Measurements from ENCODE around the gene ARL17B. TPM values are rescaled to one million over a fixed set of nuclear protein-coding genes. Genes with fewer than 3 reads are reported as not detected.
"Not testable (repeated sequence)": the region's sequence is repeated elsewhere in the genome, so short reads cannot be mapped to it uniquely, and the experiment has no call there.

Gene ARL17B
- 13.4 TPM for polyA plus RNA-seq
- long read RNA-seq, donor 1, partial matches to known transcripts, result 0 of 3 reads
- long read RNA-seq, donor 1, other reads (novel, unspliced or antisense), result 0 of 3 reads
- long read RNA-seq, donor 2, partial matches to known transcripts, result 0 of 1 reads
- long read RNA-seq, donor 2, other reads (novel, unspliced or antisense), result 0 of 1 reads
- long read RNA-seq, donor 3, result 0 reads
- long read RNA-seq, donor 4, result 0 reads
- long read RNA-seq, donor 5, partial matches to known transcripts, result 0 of 5 reads
- long read RNA-seq, donor 5, other reads (novel, unspliced or antisense), result 0 of 5 reads
- long read RNA-seq, donor 6, partial matches to known transcripts, result 0 of 3 reads
- long read RNA-seq, donor 6, other reads (novel, unspliced or antisense), result 0 of 3 reads
- long read RNA-seq, donor 7, partial matches to known transcripts, result 0 of 3 reads
- long read RNA-seq, donor 7, other reads (novel, unspliced or antisense), result 0 of 3 reads
- long read RNA-seq, donor 8, transcript ARL17B-202 (4 exons, 743 nt), result major isoform, 5 of 7 reads
- long read RNA-seq, donor 8, partial matches to known transcripts, result 0 of 7 reads
- long read RNA-seq, donor 8, other reads (novel, unspliced or antisense), result 0 of 7 reads
- long read RNA-seq, donor 9, transcript ARL17B-202 (4 exons, 743 nt), result major isoform, 6 of 6 reads
- long read RNA-seq, donor 9, partial matches to known transcripts, result 0 of 6 reads
- long read RNA-seq, donor 9, other reads (novel, unspliced or antisense), result 0 of 6 reads
- long read RNA-seq, donor 10, partial matches to known transcripts, result 0 of 5 reads
- long read RNA-seq, donor 10, other reads (novel, unspliced or antisense), result 0 of 5 reads
- long read RNA-seq, donor 11, result 0 reads

GRCh38 chr17:46361755-46362154 lies at the start of gene ARL17B:
Gene ARL17B (minus strand): TSS chr17:46361766. CDS start chr17:46358397, 3,369 bp downstream.
- not testable (repeated sequence) for H3K4me3 ChIP-seq (ENCODE audit: low read length); H3K9me3 ChIP-seq (ENCODE audit: control insufficient read depth, low read depth, low read length); DNase-seq; H3K4me1 ChIP-seq (ENCODE audit: control insufficient read depth, insufficient read depth, low read length); H3K27ac ChIP-seq (ENCODE audit: low read length); H3K27me3 ChIP-seq (ENCODE audit: control insufficient read depth, insufficient read depth, low read length); H3K36me3 ChIP-seq (ENCODE audit: control insufficient read depth, insufficient read depth, low read length)
- WGBS (ENCODE audit: insufficient coverage, low lambda C conversion rate), result no CpG with 5 or more reads among the region's 22 CpGs

DNA sequence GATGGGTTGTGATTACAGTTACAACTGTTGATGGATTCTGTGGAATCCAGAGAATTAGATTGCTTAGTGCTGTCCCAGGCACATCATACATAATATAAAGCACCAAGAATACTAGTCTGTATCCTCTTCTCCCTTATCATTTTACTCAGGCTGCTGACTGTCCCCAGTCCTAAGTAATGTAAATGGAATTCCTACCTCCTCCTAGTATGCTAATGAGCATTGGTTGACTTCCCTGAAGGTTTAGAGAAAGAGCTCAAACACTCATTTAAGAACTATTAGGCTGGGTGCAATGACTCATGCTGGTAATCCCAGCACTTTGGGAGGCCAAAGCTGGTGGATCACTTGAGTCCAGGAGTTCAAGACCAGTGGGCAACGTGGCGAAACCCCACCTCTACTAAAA lies 48.3 kb upstream of the ARL17B start:
- H3K4me3 ChIP-seq (ENCODE audit: low read length); H3K9me3 ChIP-seq (ENCODE audit: control insufficient read depth, low read depth, low read length); H3K36me3 ChIP-seq (ENCODE audit: control insufficient read depth, insufficient read depth, low read length); DNase-seq; H3K4me1 ChIP-seq (ENCODE audit: control insufficient read depth, insufficient read depth, low read length); H3K27me3 ChIP-seq (ENCODE audit: control insufficient read depth, insufficient read depth, low read length); H3K27ac ChIP-seq (ENCODE audit: low read length): not testable (repeated sequence)
- whole genome bisulfite sequencing (ENCODE audit: insufficient coverage, low lambda C conversion rate), result no CpG with 5 or more reads among the region's 2 CpGs

- H3K4me1 ChIP-seq (ENCODE audit: control insufficient read depth, insufficient read depth, low read length); DNase-seq; H3K9me3 ChIP-seq (ENCODE audit: control insufficient read depth, low read depth, low read length); H3K36me3 ChIP-seq (ENCODE audit: control insufficient read depth, insufficient read depth, low read length); H3K27ac ChIP-seq (ENCODE audit: low read length); H3K4me3 ChIP-seq (ENCODE audit: low read length); H3K27me3 ChIP-seq (ENCODE audit: control insufficient read depth, insufficient read depth, low read length): not testable (repeated sequence)
- no CpG with 5 or more reads among the region's 5 CpGs for WGBS (ENCODE audit: insufficient coverage, low lambda C conversion rate)
These were observed 45.6 kb upstream of the ARL17B start for GRCh38 chr17:46407155-46407554.

GRCh38 chr17:46401033-46401787 lies 39.6 kb upstream of the ARL17B start:
- DNase-seq; H3K4me3 ChIP-seq (ENCODE audit: low read length); H3K4me1 ChIP-seq (ENCODE audit: control insufficient read depth, insufficient read depth, low read length); H3K36me3 ChIP-seq (ENCODE audit: control insufficient read depth, insufficient read depth, low read length); H3K27me3 ChIP-seq (ENCODE audit: control insufficient read depth, insufficient read depth, low read length); H3K9me3 ChIP-seq (ENCODE audit: control insufficient read depth, low read depth, low read length); H3K27ac ChIP-seq (ENCODE audit: low read length): not testable (repeated sequence)
- WGBS (ENCODE audit: insufficient coverage, low lambda C conversion rate), result no CpG with 5 or more reads among the region's 2 CpGs

- not testable (repeated sequence) for H3K4me3 ChIP-seq (ENCODE audit: low read length); H3K27me3 ChIP-seq (ENCODE audit: control insufficient read depth, insufficient read depth, low read length); H3K27ac ChIP-seq (ENCODE audit: low read length); H3K9me3 ChIP-seq (ENCODE audit: control insufficient read depth, low read depth, low read length); H3K4me1 ChIP-seq (ENCODE audit: control insufficient read depth, insufficient read depth, low read length); DNase-seq; H3K36me3 ChIP-seq (ENCODE audit: control insufficient read depth, insufficient read depth, low read length)
- no CpG with 5 or more reads among the region's 3 CpGs for WGBS (ENCODE audit: insufficient coverage, low lambda C conversion rate)
These were observed 39.0 kb upstream of the ARL17B start for GRCh38 chr17:46400543-46400942.

DNA sequence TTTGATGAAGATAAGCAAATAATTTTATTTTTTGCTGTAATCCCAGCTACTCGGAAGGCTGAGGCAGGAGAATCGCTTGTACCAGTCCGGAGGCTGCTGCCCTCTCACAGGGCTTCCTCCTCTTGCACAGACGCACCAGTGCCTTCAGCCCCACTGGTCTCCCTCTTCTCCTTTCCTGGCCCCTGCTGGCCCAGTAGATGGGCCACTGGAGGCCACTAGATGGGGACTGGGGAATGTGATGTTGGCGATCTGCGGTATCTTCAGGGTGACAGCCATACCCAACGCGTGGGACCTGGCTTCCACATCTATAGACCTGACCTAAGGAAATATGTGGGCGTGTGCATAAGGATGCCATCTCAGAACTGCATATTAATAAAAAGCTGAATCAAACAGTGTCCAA lies 38.4 kb upstream of the ARL17B start:
- WGBS (ENCODE audit: insufficient coverage, low lambda C conversion rate), result no CpG with 5 or more reads among the region's 9 CpGs
- not testable (repeated sequence) for DNase-seq; H3K27me3 ChIP-seq (ENCODE audit: control insufficient read depth, insufficient read depth, low read length)

DNA sequence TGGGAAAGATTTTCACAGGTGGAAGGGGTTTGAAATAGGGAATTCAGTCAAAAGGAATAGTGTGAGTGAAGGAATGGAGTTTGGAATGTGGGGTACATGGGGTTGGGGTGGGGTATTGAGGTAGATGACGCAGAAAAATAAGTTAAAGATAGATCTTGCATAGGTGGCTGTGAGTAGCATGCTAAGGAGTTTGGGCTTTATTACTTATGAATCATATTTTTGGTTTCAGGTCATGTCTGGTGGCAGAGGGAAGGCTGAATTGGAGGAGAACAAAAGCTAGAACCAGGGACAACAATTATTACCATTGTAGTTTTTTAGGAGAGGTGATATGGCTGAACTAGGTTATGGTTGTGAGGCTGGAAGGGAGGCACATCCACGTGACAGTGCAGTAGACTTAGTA lies 34.7 kb upstream of the ARL17B start:
- 83% methylated on average over 1 of the region's 2 CpGs for WGBS (ENCODE audit: insufficient coverage, low lambda C conversion rate)
- H3K27ac ChIP-seq (ENCODE audit: low read length); H3K36me3 ChIP-seq (ENCODE audit: control insufficient read depth, insufficient read depth, low read length); DNase-seq; H3K4me1 ChIP-seq (ENCODE audit: control insufficient read depth, insufficient read depth, low read length); H3K9me3 ChIP-seq (ENCODE audit: control insufficient read depth, low read depth, low read length); H3K4me3 ChIP-seq (ENCODE audit: low read length); H3K27me3 ChIP-seq (ENCODE audit: control insufficient read depth, insufficient read depth, low read length): not testable (repeated sequence)

More for the DNA sequence above, 38.4 kb upstream of the ARL17B start:
- H3K27ac ChIP-seq (ENCODE audit: low read length); H3K9me3 ChIP-seq (ENCODE audit: control insufficient read depth, low read depth, low read length); H3K36me3 ChIP-seq (ENCODE audit: control insufficient read depth, insufficient read depth, low read length); H3K4me3 ChIP-seq (ENCODE audit: low read length); H3K4me1 ChIP-seq (ENCODE audit: control insufficient read depth, insufficient read depth, low read length): not testable (repeated sequence)

DNA sequence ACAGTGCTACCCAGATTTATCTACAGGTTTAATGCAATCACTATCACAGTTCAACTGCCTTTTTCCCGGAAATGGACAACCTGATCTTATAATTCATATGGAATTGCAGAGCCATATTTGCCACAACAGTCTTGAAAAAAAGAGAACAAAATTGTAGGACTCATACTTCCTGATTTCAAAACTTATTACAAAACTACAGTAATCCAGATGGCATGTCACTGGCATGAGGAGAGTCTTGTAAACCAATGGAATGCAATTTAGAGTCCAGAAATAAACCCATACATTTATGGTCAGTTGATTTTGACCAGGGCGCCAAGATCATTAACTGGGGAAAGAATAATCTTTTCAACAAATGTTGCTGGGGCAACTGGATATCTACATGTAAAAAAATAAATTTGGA lies 32.1 kb upstream of the ARL17B start:
- not testable (repeated sequence) for DNase-seq; H3K36me3 ChIP-seq (ENCODE audit: control insufficient read depth, insufficient read depth, low read length)
- no CpG with 5 or more reads among the region's 2 CpGs for WGBS (ENCODE audit: insufficient coverage, low lambda C conversion rate)

DNA sequence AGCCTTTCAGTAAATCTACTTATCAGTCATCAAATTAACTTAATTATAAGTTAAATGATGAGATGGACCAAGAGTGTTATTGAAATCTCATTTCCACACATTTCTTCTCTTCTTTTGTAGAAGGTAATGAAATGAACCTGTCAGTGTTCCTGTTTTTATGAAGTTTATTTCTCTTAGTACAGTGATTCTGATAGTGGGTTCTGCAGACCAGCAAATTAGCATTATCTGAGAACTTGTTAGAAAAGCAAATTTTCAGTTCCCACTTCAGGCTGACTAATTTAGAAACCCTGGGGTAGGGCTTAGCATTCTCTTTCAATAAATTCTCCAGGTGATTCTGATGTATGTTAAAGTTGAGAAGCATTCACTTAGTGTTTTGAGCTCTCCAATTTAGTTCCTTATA lies 23.9 kb upstream of the ARL17B start:
- not testable (repeated sequence) for H3K9me3 ChIP-seq (ENCODE audit: control insufficient read depth, low read depth, low read length); DNase-seq; H3K36me3 ChIP-seq (ENCODE audit: control insufficient read depth, insufficient read depth, low read length)

More for the DNA sequence above, 32.1 kb upstream of the ARL17B start:
- not testable (repeated sequence) for H3K4me3 ChIP-seq (ENCODE audit: low read length); H3K27ac ChIP-seq (ENCODE audit: low read length); H3K4me1 ChIP-seq (ENCODE audit: control insufficient read depth, insufficient read depth, low read length); H3K27me3 ChIP-seq (ENCODE audit: control insufficient read depth, insufficient read depth, low read length); H3K9me3 ChIP-seq (ENCODE audit: control insufficient read depth, low read depth, low read length)

DNA sequence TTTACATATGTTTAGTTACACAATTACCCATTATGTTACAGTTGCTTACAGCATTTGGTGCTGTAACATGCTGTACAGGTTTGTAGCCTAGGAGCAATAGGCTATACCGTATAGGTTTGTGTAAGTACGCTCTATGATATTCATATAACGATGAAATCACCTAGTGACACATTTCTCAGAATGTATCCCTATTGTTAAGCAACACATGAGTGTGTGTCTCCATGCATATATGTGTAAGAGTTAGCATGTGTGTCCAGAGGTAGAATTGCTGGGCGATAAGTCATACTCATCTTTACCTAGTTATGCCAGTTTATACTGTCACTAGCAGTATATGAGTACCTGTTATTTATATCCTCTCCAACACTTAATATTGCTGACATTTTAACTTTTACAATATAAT lies 21.6 kb upstream of the ARL17B start:
- H3K36me3 ChIP-seq (ENCODE audit: control insufficient read depth, insufficient read depth, low read length); H3K4me3 ChIP-seq (ENCODE audit: low read length); H3K4me1 ChIP-seq (ENCODE audit: control insufficient read depth, insufficient read depth, low read length); H3K27me3 ChIP-seq (ENCODE audit: control insufficient read depth, insufficient read depth, low read length); DNase-seq; H3K27ac ChIP-seq (ENCODE audit: low read length); H3K9me3 ChIP-seq (ENCODE audit: control insufficient read depth, low read depth, low read length): not testable (repeated sequence)
- WGBS (ENCODE audit: insufficient coverage, low lambda C conversion rate), result no CpG with 5 or more reads among the region's 4 CpGs

More for the DNA sequence above, 23.9 kb upstream of the ARL17B start:
- H3K27me3 ChIP-seq (ENCODE audit: control insufficient read depth, insufficient read depth, low read length); H3K4me1 ChIP-seq (ENCODE audit: control insufficient read depth, insufficient read depth, low read length); H3K4me3 ChIP-seq (ENCODE audit: low read length); H3K27ac ChIP-seq (ENCODE audit: low read length): not testable (repeated sequence)

Measured in large intestine (tissue), 12 donors.